RCC 7860 (cell line): Measurements from ENCODE around the gene CDRT4.

Source experiments
- DNase-seq: peaks from one replicate; pipeline ENCODE4 v3.0.0-alpha.2; 2015; ENCODE audit warnings: low spot score
- FAIRE-seq: peaks from 2 replicates; lab custom pipeline; 2012; peaks lifted over from hg19 to GRCh38; lab: Jason Lieb, UNC

The CDRT4 gene

DNA sequence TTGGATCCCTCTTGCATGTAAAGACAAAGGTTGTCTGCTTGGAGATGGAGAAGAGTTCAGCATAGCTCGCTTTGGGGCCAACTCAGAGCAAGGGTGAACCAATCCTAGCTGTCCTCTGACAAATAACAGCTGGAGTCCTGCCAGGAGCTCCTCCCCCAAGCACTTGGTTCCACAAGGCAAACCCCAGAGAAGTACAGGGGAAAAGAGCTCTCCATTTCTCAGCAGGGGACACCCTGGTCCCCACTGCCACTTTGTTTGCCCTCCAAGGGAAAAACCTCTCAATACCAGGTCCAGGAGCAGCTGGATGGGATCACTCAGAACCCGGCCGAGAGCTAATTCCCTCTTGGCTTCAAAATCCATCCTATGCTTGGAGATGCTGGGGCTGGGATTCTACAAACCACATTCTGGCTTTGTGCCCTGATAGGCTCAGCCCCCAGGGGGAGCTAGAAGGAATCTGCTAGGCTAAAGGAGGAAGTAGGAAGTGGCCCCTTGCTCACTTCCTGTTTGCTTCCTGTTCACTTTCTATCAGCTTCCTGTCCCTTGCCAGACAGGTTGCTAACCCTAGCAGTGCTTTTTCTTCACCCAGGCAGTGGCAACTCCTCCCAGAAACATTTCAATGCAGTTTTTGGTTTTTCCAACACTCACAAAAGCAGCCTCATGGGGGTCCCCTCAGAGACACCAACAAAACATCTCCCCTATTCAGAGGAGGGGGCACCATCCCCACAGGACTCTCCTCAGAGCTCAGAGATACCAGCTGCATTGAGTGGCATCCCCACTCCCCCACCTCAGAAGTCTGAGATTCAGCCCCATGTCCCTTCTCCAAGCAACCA lies 30.7 kb downstream of the CDRT4 start:
- DNase-seq (peak; percentile 7), FAIRE-seq (no peak)

DNA sequence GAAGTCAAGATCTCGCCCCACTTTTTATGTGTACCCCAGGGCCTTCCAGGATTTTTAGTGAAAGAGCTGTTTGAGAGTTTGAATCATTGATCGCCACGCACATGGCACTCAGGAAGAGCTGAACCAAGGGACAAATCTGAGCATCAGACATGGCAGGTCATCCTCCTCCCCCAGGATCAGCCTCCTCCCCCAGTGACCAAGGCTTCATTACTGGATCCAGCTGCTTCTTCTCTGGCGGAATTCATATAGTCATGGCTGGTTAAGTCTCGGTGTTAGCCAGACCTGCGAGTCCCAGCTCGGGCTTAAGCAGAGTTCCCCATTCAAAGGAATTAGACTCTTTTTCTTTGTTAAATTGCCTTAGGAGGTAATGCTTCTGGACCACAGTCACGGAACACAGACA lies 32.5 kb downstream of the CDRT4 start:
- no peak for DNase-seq
- no peak for FAIRE-seq

DNA sequence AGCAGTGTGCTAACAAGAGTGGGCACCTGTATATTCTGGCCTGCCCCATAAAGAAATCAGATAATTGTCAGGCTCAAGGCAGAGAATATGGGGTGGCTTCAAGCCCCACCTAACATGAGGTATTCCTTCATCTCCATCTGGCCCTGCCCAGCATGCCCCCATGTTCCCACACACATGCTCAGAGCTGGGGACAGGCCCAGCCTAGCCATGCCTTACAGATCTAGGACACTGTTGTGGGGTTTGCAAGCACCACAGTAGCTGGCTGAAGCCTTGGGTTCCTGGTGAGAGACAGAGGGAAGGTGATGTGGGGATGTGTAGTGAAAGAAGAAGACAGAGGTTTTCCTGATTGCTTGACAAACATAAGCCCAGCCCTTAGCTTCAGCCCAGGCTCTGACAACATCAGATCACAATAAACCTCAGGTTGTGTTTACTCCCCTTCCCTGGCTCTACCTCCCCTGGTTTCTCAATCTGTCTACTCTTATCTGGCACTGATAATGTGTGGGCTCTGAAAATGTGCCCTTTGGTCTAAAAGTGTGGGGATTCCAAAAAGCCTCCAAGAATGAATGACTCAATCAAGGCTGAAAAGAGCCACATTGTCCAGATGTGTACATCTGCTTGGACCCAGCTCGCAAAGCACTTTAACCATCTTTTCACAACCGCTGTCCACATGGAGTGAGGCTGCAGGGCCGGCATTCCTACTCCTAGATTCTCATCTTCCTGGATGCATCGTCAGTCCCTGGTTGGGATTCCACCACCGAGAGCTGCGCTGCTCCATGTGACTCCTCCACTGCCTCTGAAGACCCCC lies 34.4 kb downstream of the CDRT4 start:
- FAIRE-seq (no peak), DNase-seq (no peak)

DNA sequence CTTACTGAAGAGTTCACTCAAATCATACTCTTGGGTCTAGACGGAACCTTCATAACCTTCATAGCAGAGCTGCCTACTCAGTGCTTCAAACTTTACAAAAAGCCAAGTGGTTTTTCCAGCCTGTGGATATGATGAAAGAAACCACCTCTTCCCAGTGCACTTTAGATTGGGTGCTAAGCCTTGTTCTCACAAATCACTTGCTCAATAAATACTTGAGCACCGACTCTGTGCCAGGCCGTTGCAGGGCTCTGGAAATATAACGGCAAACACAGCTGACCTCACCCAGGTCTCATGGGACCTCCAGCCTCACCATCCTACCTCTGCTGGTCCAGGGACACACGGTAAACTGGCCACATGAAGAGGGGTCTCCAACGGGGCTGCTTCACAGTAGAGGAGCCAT lies 35.7 kb downstream of the CDRT4 start:
- DNase-seq = no peak
- FAIRE-seq = no peak

DNA sequence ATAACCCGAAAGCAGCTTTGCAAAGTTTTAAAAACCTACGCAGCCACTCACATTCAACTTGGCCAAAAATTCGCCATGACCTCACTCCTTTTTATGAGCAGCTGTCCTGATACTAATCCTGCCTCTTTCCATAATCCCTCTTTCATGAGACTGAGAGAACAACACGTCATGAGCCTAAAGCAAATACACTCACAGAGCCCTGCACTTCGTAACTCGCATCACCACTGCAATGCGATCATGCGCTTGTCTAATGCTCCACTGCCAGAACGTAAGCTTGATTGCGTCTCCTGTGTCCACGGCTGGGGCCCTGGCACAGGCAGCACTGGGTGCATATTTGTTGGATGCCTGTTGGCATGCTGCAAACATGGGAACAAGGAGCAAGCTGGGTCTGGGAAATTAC lies 36.2 kb downstream of the CDRT4 start:
- DNase-seq (no peak), FAIRE-seq (no peak)

DNA sequence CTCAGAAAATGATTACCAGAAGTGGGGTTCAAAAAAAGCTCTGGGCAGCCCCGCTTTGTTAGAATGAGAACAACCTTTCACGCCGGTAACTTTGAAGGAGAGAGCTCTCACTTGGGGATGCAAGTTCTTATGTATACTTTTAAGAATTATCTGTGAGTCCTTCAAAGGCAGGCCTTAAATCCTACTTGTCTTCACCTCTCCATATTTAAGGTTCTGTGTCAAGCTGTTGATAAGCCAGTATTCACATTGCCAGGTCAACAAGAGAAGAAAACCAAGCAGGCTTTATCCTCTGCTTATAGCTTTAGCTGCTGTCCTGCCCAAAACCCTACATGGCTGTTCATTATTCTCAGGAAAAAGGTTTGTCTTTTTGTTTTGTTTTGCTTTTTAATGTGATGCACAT lies 42.9 kb downstream of the CDRT4 start:
- DNase-seq (no peak), FAIRE-seq (no peak)

DNA sequence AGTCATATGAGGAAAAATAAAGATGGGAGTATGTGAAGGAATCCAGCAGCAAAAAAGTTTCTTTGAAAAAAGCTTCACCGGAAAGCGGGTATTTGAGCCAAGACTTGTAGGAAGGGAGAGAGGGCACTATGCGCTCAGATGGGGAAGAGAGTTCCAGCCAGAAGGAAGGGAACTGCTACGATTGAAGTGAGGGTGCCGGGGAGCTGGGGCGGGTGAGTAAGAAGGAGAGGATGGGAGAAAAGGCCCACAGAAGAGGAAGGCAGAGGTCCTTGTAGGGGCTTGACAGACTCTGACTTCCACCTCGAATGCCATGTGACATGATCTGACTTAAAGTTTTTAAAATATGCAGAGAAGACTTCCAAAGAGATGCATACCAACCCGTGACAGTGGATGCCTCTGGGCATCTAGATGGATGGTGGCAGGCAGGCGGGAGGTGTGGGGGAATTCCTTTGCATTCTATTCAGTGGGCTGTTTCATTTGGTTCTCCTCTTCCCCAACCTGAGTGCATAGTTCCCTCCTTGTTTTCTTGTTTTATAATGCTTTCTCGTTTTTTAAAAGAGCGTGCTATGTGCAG lies 44.9 kb downstream of the CDRT4 start:
- FAIRE-seq (no peak), DNase-seq (no peak)

DNA sequence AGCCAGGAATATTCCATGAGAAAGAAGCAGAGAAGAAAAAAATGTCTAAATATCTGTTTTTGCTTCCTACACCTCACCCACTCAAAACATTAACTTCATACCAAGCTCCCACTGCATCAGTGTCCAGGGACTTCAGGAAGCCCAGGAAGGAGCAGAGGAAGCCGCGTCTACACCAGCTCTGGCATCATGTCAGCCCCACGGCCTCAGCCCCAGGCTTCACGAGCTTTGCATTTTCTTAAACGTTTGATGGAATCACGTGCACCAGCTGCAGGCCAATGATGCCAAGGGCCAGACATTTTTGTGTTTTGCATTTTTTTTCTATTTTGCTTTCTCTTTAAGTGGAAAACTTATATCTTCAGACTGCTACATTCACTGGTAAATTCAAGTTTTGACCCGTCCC lies 48.6 kb downstream of the CDRT4 start:
- DNase-seq (no peak), FAIRE-seq (no peak)

DNA sequence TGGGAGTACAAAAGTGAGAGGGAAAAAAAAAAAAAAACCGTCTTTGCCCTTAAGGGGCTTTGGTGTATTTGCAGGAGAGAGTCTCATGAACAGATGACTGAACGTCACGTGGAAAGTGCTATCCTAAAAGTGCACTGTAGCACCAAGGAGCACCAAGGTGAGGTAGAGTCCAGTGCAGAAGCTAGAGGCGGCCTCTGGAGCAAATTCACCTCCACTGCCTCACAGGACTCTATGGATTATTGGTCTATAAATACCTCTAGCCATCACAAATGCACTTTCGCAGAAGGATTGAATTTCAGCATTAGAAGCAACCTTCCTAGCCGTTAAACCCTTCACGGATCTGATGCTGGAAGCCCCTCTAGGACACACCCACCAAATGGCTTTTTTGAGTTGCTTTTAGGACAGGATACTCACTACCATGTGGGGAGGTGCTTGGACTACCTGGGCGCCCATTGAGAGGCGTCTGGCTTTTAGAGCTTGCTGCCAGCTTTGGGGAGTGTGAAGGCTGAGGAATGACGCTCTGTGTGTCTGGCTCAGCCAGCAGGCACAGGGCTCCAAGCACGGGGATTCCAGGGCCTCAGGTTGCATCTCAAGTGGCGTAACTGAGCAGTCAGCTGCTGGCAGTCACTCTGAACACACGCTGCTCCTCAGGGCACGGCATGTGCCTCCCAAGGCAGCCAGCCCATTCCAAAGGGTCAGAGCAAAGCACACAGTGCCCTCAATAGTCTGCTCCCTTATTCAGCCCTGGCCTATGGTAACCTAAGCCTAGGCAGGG lies 52.7 kb downstream of the CDRT4 start:
- no peak for FAIRE-seq

DNA sequence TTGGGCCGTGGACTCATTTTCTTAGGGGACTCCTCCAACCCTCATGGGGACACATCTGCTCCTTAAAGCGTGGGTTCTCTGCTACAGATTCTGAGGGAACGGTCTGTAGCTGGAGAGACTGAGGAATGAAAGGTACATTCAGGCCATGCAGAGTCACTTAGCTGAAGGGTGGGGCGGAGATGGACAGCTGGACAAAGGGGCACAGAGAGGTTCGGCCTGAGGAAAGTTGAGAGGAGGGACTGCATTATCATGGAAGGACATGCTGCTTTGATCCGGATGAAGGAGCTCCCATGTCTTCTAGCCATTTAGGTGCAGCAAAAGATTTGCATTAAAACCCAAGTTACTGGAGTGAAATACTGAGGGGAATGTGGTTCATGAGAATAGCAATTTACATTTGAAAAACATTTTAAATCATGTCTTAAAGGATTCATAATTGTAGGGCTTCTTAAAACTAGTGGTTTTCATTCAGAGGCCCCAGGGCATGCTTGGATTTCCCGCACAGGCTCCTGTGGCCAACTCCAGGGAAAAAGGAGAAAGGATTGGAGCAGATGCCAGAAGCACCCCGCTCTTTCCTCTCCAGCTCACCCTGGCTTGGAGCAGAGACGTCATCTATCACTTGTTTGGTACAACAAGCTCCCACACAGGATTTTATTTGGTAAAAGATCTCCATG lies 54.2 kb downstream of the CDRT4 start:
- FAIRE-seq (no peak), DNase-seq (no peak)

More for the DNA sequence above, 52.7 kb downstream of the CDRT4 start:
- DNase-seq = no peak

DNA sequence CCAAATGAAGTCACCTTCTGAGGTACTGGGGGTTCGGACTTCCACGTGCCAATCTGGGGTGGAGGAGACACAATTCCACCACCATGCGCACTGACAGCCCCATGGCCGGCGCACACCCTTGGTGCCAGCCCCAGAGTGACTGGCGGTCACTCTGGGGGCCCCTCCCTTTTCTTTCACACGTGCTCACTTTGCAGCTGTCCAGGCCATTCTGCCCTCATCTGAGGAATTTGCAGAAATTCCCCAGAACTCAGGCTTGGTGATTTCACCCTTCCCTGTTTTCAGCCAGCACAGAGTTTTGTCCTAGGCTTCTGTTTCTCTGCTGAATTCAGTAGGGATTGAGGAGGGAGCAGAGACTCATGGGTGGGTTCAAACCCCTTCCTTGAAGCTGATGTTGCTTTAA lies 54.8 kb downstream of the CDRT4 start:
- no peak for FAIRE-seq
- no peak for DNase-seq

DNA sequence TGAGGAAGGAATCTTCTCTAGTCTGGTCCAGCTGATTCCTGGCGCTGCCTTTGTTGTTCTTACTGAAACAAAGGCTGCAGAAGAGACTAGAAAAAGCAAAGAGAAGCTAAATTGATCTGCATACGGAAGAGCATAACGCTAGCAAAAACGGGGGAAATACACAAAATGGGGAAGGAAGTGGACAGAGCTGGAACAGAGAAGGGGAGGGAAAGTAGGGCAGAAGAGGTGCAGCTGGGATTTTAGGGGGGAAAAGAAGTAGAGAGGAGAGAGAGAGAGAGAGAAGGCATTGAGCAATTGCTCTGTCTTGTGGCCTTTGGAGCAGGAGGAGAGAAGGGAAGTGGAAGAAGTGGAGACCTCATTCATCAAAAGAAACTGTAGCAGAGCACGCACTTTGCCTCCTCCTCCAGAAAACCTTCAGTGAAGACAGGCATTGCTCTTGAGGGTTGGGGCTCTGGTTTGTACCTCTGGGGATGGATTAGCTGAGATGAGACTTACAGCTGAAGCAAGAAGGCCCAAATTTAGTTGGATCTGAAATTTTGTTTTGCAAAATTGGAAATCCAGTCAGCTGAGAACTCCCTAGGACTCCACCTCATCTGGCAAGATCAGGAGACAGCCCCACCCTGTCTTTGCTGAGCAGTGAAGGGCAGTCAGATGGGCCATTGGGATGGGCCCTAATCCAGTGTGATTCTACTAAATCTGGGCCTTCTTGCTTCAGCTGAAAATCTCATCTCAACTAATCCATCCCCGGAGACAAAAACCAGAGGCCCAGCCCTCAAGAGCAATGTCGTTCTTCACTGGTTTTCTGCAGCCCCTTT lies 55.8 kb downstream of the CDRT4 start:
- FAIRE-seq = no peak
- DNase-seq = no peak

DNA sequence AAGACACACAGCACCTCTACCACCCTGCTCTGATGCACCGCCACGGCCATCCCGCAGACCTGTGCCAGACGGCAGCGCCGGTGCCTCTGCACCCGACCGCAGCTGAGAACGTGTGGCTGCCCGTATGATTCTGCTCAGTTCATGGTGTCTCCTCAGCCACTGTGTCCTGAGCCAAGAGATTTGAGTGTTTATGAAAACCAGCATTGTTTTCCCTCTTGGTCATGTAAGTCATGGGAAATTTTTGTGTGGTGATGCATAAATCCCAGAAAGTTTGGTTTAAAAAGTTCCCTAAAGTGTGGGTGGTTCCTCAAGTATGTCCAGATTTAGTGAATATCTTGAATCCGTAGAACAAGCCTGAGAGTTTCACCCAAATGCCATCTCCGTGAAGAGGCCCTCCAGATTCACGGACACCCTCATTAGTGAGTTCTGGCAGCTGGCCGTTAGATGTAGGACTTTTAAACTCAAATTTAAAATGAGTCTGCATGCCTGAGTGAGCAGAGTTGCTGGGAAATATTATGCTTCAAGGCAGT lies 57.6 kb downstream of the CDRT4 start:
- DNase-seq (peak; percentile 13), FAIRE-seq (no peak)

DNA sequence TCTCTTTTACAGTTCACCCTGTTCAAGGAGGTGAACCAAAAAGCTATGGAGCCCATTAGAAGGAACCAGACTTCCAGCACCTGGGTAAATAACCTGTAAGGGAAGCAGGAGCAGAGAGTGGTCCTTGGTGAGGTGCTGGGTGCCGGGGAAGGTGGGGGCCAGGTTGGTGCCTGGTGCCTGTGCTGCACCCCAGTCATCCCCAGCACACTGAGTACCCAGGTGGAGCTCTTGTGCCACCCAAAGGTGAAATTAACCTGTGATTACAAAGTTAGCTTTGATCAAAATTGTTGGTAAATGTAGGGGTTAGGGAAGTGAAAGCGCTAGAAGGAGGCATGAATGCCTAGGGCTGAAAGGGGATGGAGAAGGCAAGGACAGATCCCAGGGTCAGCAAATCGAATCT lies 58.6 kb downstream of the CDRT4 start:
- FAIRE-seq = no peak
- DNase-seq = no peak

DNA sequence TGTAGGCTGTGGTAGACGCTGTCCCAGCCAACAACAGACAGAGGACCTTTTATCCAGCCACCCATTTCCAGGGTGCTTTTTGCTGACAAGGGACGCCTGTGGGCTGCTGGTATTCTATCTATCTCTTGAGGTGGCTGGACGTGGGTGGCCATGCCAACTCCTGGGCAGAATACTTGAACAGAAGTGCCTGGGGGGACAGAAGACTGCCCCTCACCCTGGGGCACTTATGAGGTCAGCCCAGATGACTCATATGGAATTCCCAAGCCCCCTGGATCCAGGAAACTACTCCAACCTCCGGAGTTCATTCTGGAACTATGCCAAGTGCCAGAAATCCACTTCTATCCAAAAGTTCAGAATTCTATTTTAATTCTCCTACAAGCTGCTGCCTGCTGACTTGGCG lies 61.3 kb downstream of the CDRT4 start:
- no peak for FAIRE-seq
- DNase-seq = peak; percentile 10

DNA sequence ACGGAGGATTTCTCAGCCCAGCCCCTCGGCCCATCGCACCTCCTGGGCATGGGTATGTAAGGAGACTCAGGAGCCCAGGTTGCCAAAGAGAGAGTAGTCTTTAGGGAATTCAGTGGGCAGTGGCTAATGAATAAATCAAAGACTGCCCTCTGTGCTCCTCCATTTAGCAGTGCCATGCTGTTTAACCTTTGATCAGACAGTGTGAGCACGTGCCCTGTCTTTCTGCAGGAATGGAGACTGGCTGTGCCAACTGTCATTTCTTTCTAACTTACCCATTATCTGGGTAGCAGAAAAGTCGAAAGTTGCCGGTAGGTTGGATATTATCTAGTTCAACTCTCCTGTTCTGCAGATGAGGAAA lies 62.4 kb downstream of the CDRT4 start:
- no peak for FAIRE-seq
- DNase-seq = no peak

DNA sequence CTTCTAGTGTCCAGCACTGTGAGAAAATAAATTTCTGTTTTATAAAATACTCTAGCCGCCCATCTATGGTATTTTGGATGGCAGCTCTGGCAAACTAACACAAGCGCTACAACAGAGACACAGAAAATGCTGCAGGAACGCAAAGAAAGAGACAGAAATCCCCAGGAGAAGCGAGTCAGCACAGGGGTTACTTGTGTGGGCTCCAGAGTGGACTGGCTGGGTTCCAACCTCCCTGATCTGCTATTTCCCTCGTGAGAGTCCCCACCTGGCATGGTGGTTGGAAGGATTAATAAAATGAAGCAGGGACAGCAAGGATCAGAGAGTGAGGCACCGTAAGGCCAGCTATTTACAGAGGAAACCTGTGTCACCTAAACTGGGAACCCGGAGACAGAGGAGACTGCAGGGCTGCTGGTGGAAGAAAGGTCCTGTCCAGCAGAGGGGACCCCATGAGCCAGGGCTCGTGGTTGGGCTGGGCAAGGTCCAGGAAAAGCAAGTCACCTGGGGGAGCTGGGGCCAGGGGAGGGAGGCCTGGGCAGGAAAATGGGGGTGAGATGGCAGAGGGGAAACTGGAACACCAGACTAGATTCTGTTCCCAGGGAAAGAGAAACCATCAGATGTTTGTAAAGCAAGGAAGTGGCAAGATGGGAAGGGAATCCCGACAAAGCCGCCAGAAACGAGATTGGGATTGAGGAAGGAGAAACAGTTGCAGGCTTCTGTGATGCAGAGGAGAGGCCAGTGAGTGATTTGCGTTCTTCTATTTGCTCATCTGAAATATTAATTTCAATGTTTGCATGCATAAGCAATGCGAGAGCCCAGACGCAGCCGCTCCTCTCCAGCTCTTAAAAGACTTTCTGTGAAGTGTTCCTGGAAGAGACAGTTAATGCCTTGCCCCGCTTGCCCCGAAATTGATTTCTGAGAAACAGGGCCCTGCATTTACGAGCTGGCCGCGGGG lies 63.0 kb downstream of the CDRT4 start:
- DNase-seq (no peak), FAIRE-seq (no peak)

DNA sequence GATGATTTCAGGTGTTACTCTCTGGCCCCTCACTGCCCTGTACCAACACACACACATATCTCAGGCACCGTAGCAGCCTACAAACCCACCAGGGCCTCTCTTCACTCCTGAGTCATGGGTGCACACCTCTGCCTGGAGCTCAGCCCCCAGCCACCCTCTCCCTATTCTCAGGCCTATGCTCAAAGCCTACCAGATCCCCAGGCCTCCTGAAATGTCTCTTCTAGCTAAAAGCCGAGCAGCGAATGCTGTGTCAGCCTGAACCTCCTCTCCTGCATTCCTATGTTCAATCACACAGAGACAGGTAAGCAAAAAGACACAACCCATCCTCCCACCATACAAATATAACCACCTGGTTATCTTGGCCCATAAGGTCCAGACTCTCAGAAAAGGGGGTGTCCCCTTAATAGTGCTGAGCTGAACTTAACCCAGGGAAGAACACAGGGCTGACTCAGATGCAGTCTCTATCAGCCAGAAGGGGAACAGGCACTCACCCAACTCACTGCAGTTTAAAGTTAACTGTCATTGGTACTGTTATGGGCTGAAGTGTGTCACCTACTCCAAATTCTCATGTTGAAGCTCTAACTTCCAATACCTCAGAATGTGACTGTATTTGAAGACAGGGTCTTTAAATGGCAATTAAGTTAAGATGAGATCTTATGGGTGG lies 64.0 kb downstream of the CDRT4 start:
- DNase-seq = no peak
- FAIRE-seq = no peak
